Hepatocyte (in vitro differentiated cells): ENCODE data around the gene ENOX1.

Experiments
- CTCF ChIP-seq: fragments of 200-600 bp; sonication (generic); IDR thresholded peaks from 2 replicates; pipeline ENCODE4 v1.5.1; 2016; ENCODE audit warnings: antibody characterized with exemption, mild to moderate bottlenecking; ENCODE audit not compliant: poor library complexity
- EZH2phosphoT487 ChIP-seq: fragments of 200-600 bp; sonication (generic); IDR thresholded peaks from one replicate; pipeline ENCODE4 v1.6.1; 2018; ENCODE audit warnings: antibody characterized with exemption, mild to moderate bottlenecking, low read depth, moderate library complexity; ENCODE audit not compliant: unreplicated experiment, severe bottlenecking

GRCh38 chr13:43596924-43597598 is 189.7 kb downstream of the ENOX1 start:
- TF ChIP-seq CTCF (no peak), EZH2phosphoT487 (no peak)
